GM12878 (cell line): ENCODE results near the gene CENPA. TPM values are rescaled to one million over a fixed set of nuclear protein-coding genes. Genes with fewer than 3 reads are reported as not detected.

Experiments used
- ATAC-seq: fragments of 200-7000 bp; cut with Tn5 transposase; 3 replicates; pipeline ENCODE4 v1.9.1; 2020; ENCODE audit warnings: mild to moderate bottlenecking, moderate library complexity
- BruUV-seq: library from RNA; stranded (reverse); fragments of 400-500 nt; replicated peaks from 2 replicates; lab custom pipeline; 2021; lab: Mats Ljungman, UMichigan
- CTCF ChIA-PET: fragments of 300-600 bp; sonication (Branson Sonifier 250); formaldehyde crosslinking; extraction: SDS; loops from one replicate; lab custom pipeline; 2021; ENCODE audit warnings: inconsistent platforms; lab: Yijun Ruan, JAX
- POLR2A ChIA-PET: fragments of 350-600 bp; formaldehyde crosslinking; extraction: SDS; loops from one replicate; lab custom pipeline; 2021; ENCODE audit warnings: inconsistent platforms; lab: Charles Lee
- RAD21 ChIA-PET: fragments of 300-600 bp; sonication (Branson Sonifier 250); formaldehyde crosslinking; loops from one replicate; lab custom pipeline; 2023; ENCODE audit warnings: antibody characterized with exemption; ENCODE audit not compliant: unreplicated experiment; lab: Charles Lee
- SMC1A ChIA-PET: fragments of 300-600 bp; sonication (Branson Sonifier 250); formaldehyde crosslinking; loops from one replicate; lab custom pipeline; 2023; ENCODE audit not compliant: unreplicated experiment, uncharacterized antibody; lab: Charles Lee
- DNase-seq: peaks from one replicate; pipeline ENCODE4 v3.0.0-alpha.2; 2011; ENCODE audit warnings: low read depth, low spot score
- FAIRE-seq: peaks from 3 replicates; lab custom pipeline; 2011; peaks lifted over from hg19 to GRCh38; lab: Jason Lieb, UNC
- H2AFZ ChIP-seq: 2 replicates; pipeline ENCODE4 v1.6.0; 2011; ENCODE audit warnings: low read depth, low read length, control low read depth; ENCODE audit not compliant: control insufficient read depth
- H3K27ac ChIP-seq: 2 replicates; pipeline ENCODE4 v1.5.1; 2011; ENCODE audit warnings: control low read depth; ENCODE audit not compliant: control insufficient read depth, insufficient read depth
- H3K27me3 ChIP-seq, 2 experiments: replicated peaks in 1 of 2; 2 replicates each; pipeline versions ENCODE4 v1.6.0 to v1.6.1; 2011; ENCODE audit warnings: low read length in 1 of 2; ENCODE audit not compliant: control insufficient read depth in 2 of 2, insufficient read depth in 2 of 2
- H3K36me3 ChIP-seq, 2 experiments: 2 replicates each; pipeline ENCODE4 v1.5.1; 2011; ENCODE audit warnings: low read length in 1 of 2; ENCODE audit not compliant: control insufficient read depth in 2 of 2, insufficient read depth in 2 of 2
- H3K4me1 ChIP-seq: 2 replicates; pipeline ENCODE4 v1.6.1; 2011; ENCODE audit warnings: mild to moderate bottlenecking, low read length, moderate library complexity, mixed read lengths; ENCODE audit not compliant: control insufficient read depth, insufficient read depth
- H3K4me2 ChIP-seq: 2 replicates; pipeline ENCODE4 v1.6.0; 2011; ENCODE audit warnings: control low read depth; ENCODE audit not compliant: control insufficient read depth, insufficient read depth
- H3K4me3 ChIP-seq: fragments of 200-600 bp; sonication (generic); 2 replicates; pipeline ENCODE4 v1.5.1; 2016
- H3K79me2 ChIP-seq: 2 replicates; pipeline ENCODE4 v1.6.0; 2011; ENCODE audit warnings: low read length; ENCODE audit not compliant: control insufficient read depth, insufficient read depth
- H3K9ac ChIP-seq: 2 replicates; pipeline ENCODE4 v1.8.0; 2011; ENCODE audit warnings: low read length, control low read depth, mixed read lengths; ENCODE audit not compliant: control insufficient read depth, insufficient read depth
- H3K9me3 ChIP-seq: replicated peaks from 3 replicates; pipeline ENCODE4 v1.5.1; 2011; ENCODE audit warnings: mild to moderate bottlenecking, low read length; ENCODE audit not compliant: control insufficient read depth, insufficient read depth
- H4K20me1 ChIP-seq: 2 replicates; pipeline ENCODE4 v1.6.0; 2011; ENCODE audit not compliant: control insufficient read depth, insufficient read depth
- BCL11A ChIP-seq: IDR thresholded peaks from 2 replicates; pipeline ENCODE4 v1.6.1; 2011; ENCODE audit warnings: low read depth, low read length
- E2F8 ChIP-seq: fragments of 450-650 bp; IDR thresholded peaks from 2 replicates; pipeline ENCODE4 v1.6.1; 2018; ENCODE audit warnings: mild to moderate bottlenecking, low read depth, moderate library complexity; ENCODE audit not compliant: partially characterized antibody
- EP300 ChIP-seq, 2 experiments: fragments of 150-350 bp in 1 of 2; IDR thresholded peaks; 2 replicates each; pipeline ENCODE4 v1.6.1; 2011 to 2012; ENCODE audit warnings: low read depth in 2 of 2, low read length in 2 of 2, borderline replicate concordance in 1 of 2, improper control_type of control experiment in 1 of 2, inconsistent platforms in 1 of 2; ENCODE audit not compliant: control insufficient read depth in 1 of 2
- IKZF2 ChIP-seq, 2 experiments: fragments of 450-650 bp; IDR thresholded peaks; 2 replicates each; pipeline ENCODE4 v1.6.1; 2017; ENCODE audit warnings: mild to moderate bottlenecking in 2 of 2, moderate library complexity in 2 of 2
- MXI1 ChIP-seq: fragments of 150-350 bp; IDR thresholded peaks from 2 replicates; pipeline ENCODE4 v1.6.1; 2011; ENCODE audit warnings: low read depth, mild to moderate bottlenecking, inconsistent platforms, low read length, improper control_type of control experiment
- PML ChIP-seq: IDR thresholded peaks from 2 replicates; pipeline ENCODE4 v1.6.1; 2012; ENCODE audit warnings: low read length, inconsistent platforms
- SPI1 ChIP-seq: IDR thresholded peaks from 2 replicates; pipeline ENCODE4 v1.6.1; 2011; ENCODE audit warnings: low read depth, mild to moderate bottlenecking, low read length, moderate library complexity, borderline replicate concordance; ENCODE audit not compliant: insufficient read depth
- ZBTB4 ChIP-seq: fragments of 450-650 bp; formaldehyde crosslinking; IDR thresholded peaks from 2 replicates; pipeline ENCODE4 v1.4.0; 2022; ENCODE audit warnings: mild to moderate bottlenecking, moderate library complexity
- WGBS: methylation state at CpG from one replicate; pipeline ENCODE4 v1.1.6; 2016; ENCODE audit warnings: low lambda C conversion rate; ENCODE audit not compliant: insufficient replicate concordance, insufficient coverage; ENCODE audit errors: missing lambda C conversion rate; 5-methylcytosine and 5-hydroxymethylcytosine counted together
- in situ Hi-C: fragments of 300-500 bp; cut with MboI; formaldehyde crosslinking; loops from 9 replicates; pipeline ENCODE4 v1.14.3; 2018; ENCODE audit warnings: mixed read lengths
- intact Hi-C: fragments of 100-400 bp; cut with micrococcal nuclease; formaldehyde crosslinking; loops from one replicate; pipeline ENCODE4 v1.14.2; 2022; ENCODE audit not compliant: unreplicated experiment
- polyA plus RNA-seq, 11 experiments: library from polyadenylated mRNA; depleted of rRNA in 4 of 11; unstranded in 6 of 11; stranded (reverse) in 5 of 11; fragments of >200 nt; fragmentation: Nextera tagmentation in 4 of 11; fragmentation: Illumina TruSeq in 1 of 11; extraction: Ambion mirVana in 4 of 11; extraction: Trizol in 1 of 11; gene quantifications; 1 replicate in 1 of 11; 2 replicates in 10 of 11; pipeline versions ENCODE4 v1.2.1 to v1.2.3, GENCODE V29; 2011 to 2016; ENCODE audit warnings: inconsistent platforms in 2 of 11, missing spikeins in 2 of 11, low read depth in 1 of 11
- total RNA-seq, 4 experiments: library from RNA; depleted of rRNA in 3 of 4; stranded (reverse); fragments of >200 nt in 3 of 4; fragmentation: Illumina TruSeq in 1 of 4; extraction: Trizol in 1 of 4; gene quantifications; 2 replicates each; pipeline versions ENCODE4 v1.2.1 to v1.2.3, GENCODE V29; 2013 to 2021

CENPA gene
- total and polyA plus RNA-seq, 10 of the 15 experiments (the other 5 are each of a cell fraction or from before 2014, with no cell fraction given) = 8.1 to 66.6 (median 36.7) TPM

- Histone ChIP-seq H3K4me3 (no peak overlapping the region), H3K9ac (no peak overlapping the region), H2AFZ (no peak overlapping the region), H3K36me3 (no peaks in the 10 kb centered on the region), H3K4me2 (no peak overlapping the region), H3K4me1 (peaks cover 18% of the 10 kb centered on the region), H3K27me3 (no peaks in the 10 kb centered on the region), H4K20me1 (no peaks in the 10 kb centered on the region), H3K79me2 (no peaks in the 10 kb centered on the region), H3K9me3 (no peaks in the 10 kb centered on the region), H3K27ac (no peak overlapping the region)
- in situ Hi-C loops (no loop called here), intact Hi-C loops (no loop called here)
- POLR2A ChIA-PET = interaction anchor here (0.5 to 1.1 kb wide), 2 partner anchors 12 to 368 kb away, joined by 3 read pairs; no protein-coding TSS in a partner anchor
- CTCF ChIA-PET = interaction anchor here (0.7 to 3.7 kb wide), 5 partner anchors 9 to 148 kb away, joined by 3 to 22 read pairs (median 3); no protein-coding TSS in a partner anchor
- peak; percentile 54 for ATAC-seq
- BruUV-seq = no TSS peak
- RAD21 ChIA-PET = interaction anchor here (0.7 to 1.0 kb wide), 2 partner anchors 16 to 32 kb away, joined by 3 read pairs; no protein-coding TSS in a partner anchor
- SMC1A ChIA-PET = interaction anchor here (2.7 kb wide), 1 partner anchor 10 kb away, joined by 12 read pairs; no protein-coding TSS in a partner anchor
- no peak for FAIRE-seq
- WGBS = 50% methylated on average over 4 of the region's 4 CpGs
- TF ChIP-seq IKZF2 (IDR thresholded peaks at IDR 0.05) (0 out of 4 replicates have a peak, but pooled peaks of 1 of the 2 experiments have one; percentile 19), PML (no peak), MXI1 (no peak), E2F8 (no peak), SPI1 (peak; percentile 35; the same call in 1 of the 2 replicates), EP300 (IDR thresholded peaks at IDR 0.05; ENCODE audit: borderline replicate concordance in 1 of 2, control insufficient read depth in 1 of 2, low read depth in 2 of 2, low read length in 2 of 2) (0 out of 4 replicates have a peak, but pooled peaks of 1 of the 2 experiments have one; percentile 24), BCL11A (no peak), ZBTB4 (CRISPR knock-in tag) (no peak)
- DNase-seq = no peak
Measured at GRCh38 chr2:26754972-26755670, 30.7 kb upstream of the CENPA start.
